ENCODE data around the gene ULK1. TPM values are rescaled to one million over a fixed set of nuclear protein-coding genes. Genes with fewer than 3 reads are reported as not detected.

ULK1 gene
- total RNA-seq, 2 experiments from 2014 or later: 13.3 to 15.5 TPM

GRCh38 chr12:131941987-131942341 is 47.5 kb downstream of the ULK1 start:
- POLR2A ChIA-PET: no interaction called here
- intact Hi-C loops (cut with micrococcal nuclease): no loop called here
- Mint-ChIP-seq H3K27me3 (no peaks in the 10 kb centered on the region), H3K9me3 (no peaks in the 10 kb centered on the region), H3K27ac (no peak overlapping the region), H3K4me1 (ENCODE audit: low read depth) (no peaks in the 10 kb centered on the region), H3K36me3 (ENCODE audit: low read depth) (peaks cover 48% of the 10 kb centered on the region), H3K4me3 (no peak overlapping the region)
- ATAC-seq (no peak), DNase-seq (no peak)
- CTCF ChIA-PET: no interaction called here
- no peak for TF ChIP-seq CTCF (IDR thresholded peaks at IDR 0.05)

GRCh38 chr12:131942671-131943070 is 48.2 kb downstream of the ULK1 start:
- DNase-seq (no peak), ATAC-seq (no peak)
- Mint-ChIP-seq H3K9me3 (no peaks in the 10 kb centered on the region), H3K27ac (no peak overlapping the region), H3K36me3 (ENCODE audit: low read depth) (peaks cover 44% of the 10 kb centered on the region), H3K27me3 (no peaks in the 10 kb centered on the region), H3K4me3 (no peak overlapping the region), H3K4me1 (ENCODE audit: low read depth) (peaks cover 4% of the 10 kb centered on the region)
- intact Hi-C loops (cut with micrococcal nuclease): no loop called here
- CTCF ChIA-PET: no interaction called here
- POLR2A ChIA-PET: interaction anchor here (2.0 kb wide), 1 partner anchor 9 kb away, joined by 6 read pairs; no protein-coding TSS in a partner anchor
- TF ChIP-seq CTCF (IDR thresholded peaks at IDR 0.05): no peak

- CTCF ChIA-PET: no interaction called here
- intact Hi-C loops (cut with micrococcal nuclease): no loop called here
Measured at GRCh38 chr12:131943389-131943788, 49.0 kb downstream of the ULK1 start.

GRCh38 chr12:131943876-131944275 is 49.5 kb downstream of the ULK1 start:
- CTCF ChIA-PET: no interaction called here
- no peak for DNase-seq
- no peak for ATAC-seq
- Mint-ChIP-seq H3K9me3 (no peaks in the 10 kb centered on the region), H3K4me1 (ENCODE audit: low read depth) (peaks cover 15% of the 10 kb centered on the region), H3K36me3 (ENCODE audit: low read depth) (peaks cover 39% of the 10 kb centered on the region), H3K27me3 (no peaks in the 10 kb centered on the region), H3K4me3 (no peak overlapping the region), H3K27ac (no peak overlapping the region)
- intact Hi-C loops (cut with micrococcal nuclease): no loop called here
- TF ChIP-seq CTCF (IDR thresholded peaks at IDR 0.05): no peak
- POLR2A ChIA-PET: interaction anchor here (1.1 to 2.0 kb wide), 2 partner anchors 10 to 12 kb away, joined by 5 to 6 read pairs; no protein-coding TSS in a partner anchor

More at GRCh38 chr12:131943389-131943788, 49.0 kb downstream of the ULK1 start:
- ATAC-seq (no peak), DNase-seq (no peak)
- no peak overlapping the region for H3K4me3 Mint-ChIP-seq
- H3K27me3 Mint-ChIP-seq: no peaks in the 10 kb centered on the region
- H3K4me1 Mint-ChIP-seq (ENCODE audit: low read depth): peaks cover 11% of the 10 kb centered on the region
- H3K9me3 Mint-ChIP-seq: no peaks in the 10 kb centered on the region
- H3K36me3 Mint-ChIP-seq (ENCODE audit: low read depth): peaks cover 40% of the 10 kb centered on the region
- no peak for TF ChIP-seq CTCF (IDR thresholded peaks at IDR 0.05)
- POLR2A ChIA-PET: interaction anchor here (1.1 to 2.0 kb wide), 2 partner anchors 9 to 11 kb away, joined by 5 to 6 read pairs; no protein-coding TSS in a partner anchor
- no peak overlapping the region for H3K27ac Mint-ChIP-seq

GRCh38 chr12:131944601-131945251 is 50.3 kb downstream of the ULK1 start:
- CTCF ChIA-PET: no interaction called here
- no peak for ATAC-seq

More at GRCh38 chr12:131944601-131945251, 50.3 kb downstream of the ULK1 start:
- DNase-seq: no peak
- TF ChIP-seq CTCF (IDR thresholded peaks at IDR 0.05): no peak
- POLR2A ChIA-PET: interaction anchor here (0.6 to 2.5 kb wide), 4 partner anchors 9 to 259 kb away, joined by 3 to 9 read pairs (median 5); partner anchors contain the start of gene PUS1
- Mint-ChIP-seq H3K27ac (no peak overlapping the region), H3K9me3 (no peaks in the 10 kb centered on the region), H3K4me1 (ENCODE audit: low read depth) (peaks cover 17% of the 10 kb centered on the region), H3K4me3 (no peak overlapping the region), H3K36me3 (ENCODE audit: low read depth) (peaks cover 33% of the 10 kb centered on the region), H3K27me3 (no peaks in the 10 kb centered on the region)
- intact Hi-C loops (cut with micrococcal nuclease): no loop called here

Measured in activated CD8-positive, alpha-beta T cell treated with anti-CD3 and anti-CD28 coated beads for 36 hours (primary cell).